Stomach smooth muscle (tissue), 2 donors: ENCODE measurements around the gene ANO9.

Source experiments
- H3K27ac ChIP-seq: one replicate; pipeline ENCODE4 v1.7.0; 2013; ENCODE audit warnings: mild to moderate bottlenecking, low read length, inconsistent platforms
- H3K27me3 ChIP-seq, 2 donors: one replicate each; pipeline ENCODE4 v1.7.0; 2013; ENCODE audit warnings: low read length in 2 of 2; ENCODE audit not compliant: insufficient read depth in 2 of 2, control insufficient read depth in 1 of 2
- H3K36me3 ChIP-seq, 2 donors: one replicate each; pipeline ENCODE4 v1.7.0; 2013; ENCODE audit warnings: low read length in 2 of 2; ENCODE audit not compliant: control insufficient read depth in 2 of 2, insufficient read depth in 2 of 2
- H3K4me1 ChIP-seq: one replicate; pipeline ENCODE4 v1.7.0; 2013; ENCODE audit warnings: low read length; ENCODE audit not compliant: control insufficient read depth, insufficient read depth
- H3K4me3 ChIP-seq, 2 donors: one replicate each; pipeline ENCODE4 v1.7.0; 2013; ENCODE audit warnings: low read length in 2 of 2
- H3K9ac ChIP-seq, 2 donors: one replicate each; pipeline ENCODE4 v1.7.0; 2013; ENCODE audit warnings: low read length in 2 of 2, mild to moderate bottlenecking in 1 of 2
- H3K9me3 ChIP-seq, 2 donors: one replicate each; pipeline ENCODE4 v1.7.0; 2013; ENCODE audit warnings: low read length in 2 of 2; ENCODE audit not compliant: control insufficient read depth in 2 of 2
- donor health status: healthy.
- donor health status: Pancreatic carcinoma.

The ANO9 gene

DNA sequence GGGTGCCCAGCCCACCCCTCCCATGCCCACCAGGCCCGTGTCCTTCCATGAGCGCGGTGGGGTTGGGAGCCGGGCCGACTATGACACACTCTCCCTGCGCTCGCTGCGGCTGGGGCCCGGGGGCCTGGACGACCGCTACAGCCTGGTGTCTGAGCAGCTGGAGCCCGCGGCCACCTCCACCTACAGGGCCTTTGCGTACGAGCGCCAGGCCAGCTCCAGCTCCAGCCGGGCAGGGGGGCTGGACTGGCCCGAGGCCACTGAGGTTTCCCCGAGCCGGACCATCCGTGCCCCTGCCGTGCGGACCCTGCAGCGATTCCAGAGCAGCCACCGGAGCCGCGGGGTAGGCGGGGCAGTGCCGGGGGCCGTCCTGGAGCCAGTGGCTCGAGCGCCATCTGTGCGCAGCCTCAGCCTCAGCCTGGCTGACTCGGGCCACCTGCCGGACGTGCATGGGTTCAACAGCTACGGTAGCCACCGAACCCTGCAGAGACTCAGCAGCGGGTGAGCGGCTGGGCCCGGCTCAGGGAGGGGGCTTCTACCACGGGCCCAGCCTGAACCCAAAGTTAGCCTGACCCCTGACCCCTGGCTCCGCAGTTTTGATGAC is 44.8 kb downstream of the ANO9 start:
- Histone ChIP-seq H3K9me3 (no peaks in the 10 kb centered on the region), H3K4me3 (peak overlapping the region in 1 of 2 donors; percentile 68), H3K27me3 (peaks cover 7 to 11% of the 10 kb centered on the region in 2 donors), H3K4me1 (peaks cover 15% of the 10 kb centered on the region), H3K36me3 (no peaks in the 10 kb centered on the region), H3K9ac (no peak overlapping the region), H3K27ac (no peak overlapping the region)

DNA sequence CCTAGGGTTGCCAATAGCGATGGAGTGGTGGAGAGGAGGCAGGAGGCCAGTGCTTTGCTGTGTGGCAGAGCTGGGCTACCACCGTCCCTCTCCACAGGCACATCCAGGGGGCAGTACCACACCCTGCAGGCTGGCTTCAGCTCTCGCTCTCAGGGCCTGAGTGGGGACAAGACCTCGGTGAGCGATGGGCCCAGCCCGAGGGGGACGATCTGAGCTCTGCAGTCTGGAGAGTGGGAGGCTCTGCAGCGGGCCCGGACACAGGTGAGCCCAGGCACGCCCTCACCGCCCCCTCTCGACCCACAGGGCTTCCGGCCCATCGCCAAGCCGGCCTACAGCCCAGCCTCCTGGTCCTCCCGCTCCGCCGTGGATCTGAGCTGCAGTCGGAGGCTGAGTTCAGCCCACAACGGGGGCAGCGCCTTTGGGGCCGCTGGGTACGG is 45.3 kb downstream of the ANO9 start:
- Histone ChIP-seq H3K9ac (no peak overlapping the region), H3K27me3 (peaks cover 7 to 11% of the 10 kb centered on the region in 2 donors), H3K36me3 (no peaks in the 10 kb centered on the region), H3K4me3 (peak overlapping the region in 1 of 2 donors; percentile 68), H3K27ac (no peak overlapping the region), H3K9me3 (no peaks in the 10 kb centered on the region), H3K4me1 (peaks cover 15% of the 10 kb centered on the region)

DNA sequence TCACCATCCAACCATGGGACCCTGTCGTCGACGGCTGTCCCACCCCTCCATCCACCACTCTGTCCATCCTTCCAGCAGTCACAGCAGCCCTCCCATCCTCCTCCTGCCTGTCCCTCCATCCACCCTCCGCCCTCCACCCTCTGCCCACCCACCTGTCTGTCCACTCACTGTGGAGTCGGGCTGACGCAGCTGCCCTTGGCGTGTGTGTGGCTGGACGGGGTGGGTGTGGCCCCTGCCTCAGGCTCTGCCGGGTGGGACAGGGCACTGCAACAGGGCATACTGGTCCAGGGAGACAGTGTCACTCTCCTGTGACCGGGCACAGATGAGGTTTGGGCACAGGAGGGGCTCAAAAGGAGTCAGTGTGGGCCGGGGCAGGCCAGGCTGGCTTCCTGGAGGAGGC is 45.9 kb downstream of the ANO9 start:
- Histone ChIP-seq H3K36me3 (no peaks in the 10 kb centered on the region), H3K9ac (no peak overlapping the region), H3K27ac (no peak overlapping the region), H3K27me3 (peaks cover 7 to 11% of the 10 kb centered on the region in 2 donors), H3K9me3 (no peaks in the 10 kb centered on the region), H3K4me1 (peaks cover 15% of the 10 kb centered on the region), H3K4me3 (no peak overlapping the region)

DNA sequence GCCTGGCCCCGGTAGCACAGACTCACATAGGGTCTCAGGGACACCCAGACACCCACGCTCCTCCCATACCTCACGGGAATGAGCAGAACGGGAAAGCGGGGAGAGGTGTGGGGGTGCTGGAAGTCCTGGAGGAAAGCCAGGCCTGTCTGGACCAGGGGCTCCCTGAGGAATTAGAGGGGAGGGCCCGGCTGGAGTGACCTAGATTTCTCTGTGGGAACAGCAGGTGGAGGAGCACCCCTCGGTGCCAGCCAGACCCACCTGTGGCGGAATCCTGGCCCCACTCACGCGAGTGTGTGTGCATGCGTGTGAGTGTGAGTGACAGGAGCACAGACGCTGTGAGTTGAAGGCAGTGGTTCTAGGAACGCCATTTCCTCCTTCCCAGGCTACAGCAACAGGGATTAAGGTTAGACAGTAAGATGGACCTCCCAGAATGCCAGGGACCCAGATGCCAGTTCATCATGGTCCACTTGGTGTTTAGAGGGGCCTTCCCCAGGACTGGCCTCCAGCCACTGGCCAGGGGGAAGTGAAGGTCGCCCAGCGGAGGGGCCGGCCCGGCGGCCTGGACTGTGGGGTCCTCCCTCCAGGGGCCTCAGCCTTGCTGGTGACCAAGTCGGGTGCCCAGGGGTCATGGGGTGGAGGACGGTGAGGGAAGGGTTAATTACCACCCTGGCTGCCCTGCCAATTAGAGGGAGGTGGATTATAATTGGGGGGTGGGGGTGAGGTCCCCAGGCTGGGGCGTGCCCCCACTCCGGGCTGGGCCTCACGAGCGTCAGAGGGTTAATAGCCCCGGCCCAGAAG is 46.8 kb downstream of the ANO9 start:
- Histone ChIP-seq H3K9me3 (no peaks in the 10 kb centered on the region), H3K27me3 (peaks cover 6 to 7% of the 10 kb centered on the region in 2 donors), H3K27ac (no peak overlapping the region), H3K36me3 (no peaks in the 10 kb centered on the region), H3K9ac (no peak overlapping the region), H3K4me1 (peaks cover 15% of the 10 kb centered on the region), H3K4me3 (no peak overlapping the region)

DNA sequence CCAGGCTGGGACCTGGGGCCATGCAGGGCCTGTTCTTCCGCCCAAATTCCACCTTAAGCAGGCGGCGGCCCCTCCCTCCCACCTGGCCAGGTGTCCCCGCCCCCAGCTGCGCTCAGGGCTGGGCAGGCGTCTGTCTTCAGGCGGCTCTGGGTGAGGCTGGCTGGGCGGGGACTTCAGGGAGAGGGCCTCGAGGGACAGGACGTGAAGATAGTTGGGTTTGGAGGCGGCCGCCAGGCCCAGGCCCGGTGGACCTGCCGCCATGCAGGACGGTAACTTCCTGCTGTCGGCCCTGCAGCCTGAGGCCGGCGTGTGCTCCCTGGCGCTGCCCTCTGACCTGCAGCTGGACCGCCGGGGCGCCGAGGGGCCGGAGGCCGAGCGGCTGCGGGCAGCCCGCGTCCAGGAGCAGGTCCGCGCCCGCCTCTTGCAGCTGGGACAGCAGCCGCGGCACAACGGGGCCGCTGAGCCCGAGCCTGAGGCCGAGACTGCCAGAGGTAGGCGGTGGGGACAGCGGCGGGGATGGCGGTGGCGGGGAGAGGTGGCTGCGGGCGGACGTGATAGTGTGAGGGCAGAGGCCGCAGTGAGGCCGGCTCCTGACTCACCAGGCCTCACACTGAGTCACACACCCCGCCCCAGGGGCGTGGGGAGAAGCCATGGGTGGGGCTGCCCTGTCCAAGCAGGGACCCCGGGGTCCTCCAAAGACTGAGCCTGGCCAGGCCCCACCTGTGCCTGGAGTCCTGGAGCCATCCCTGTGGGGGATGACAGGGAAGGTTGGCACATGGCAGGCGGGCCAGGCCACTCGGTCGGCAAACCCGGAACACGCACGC is 47.6 kb downstream of the ANO9 start, which contains the start of gene PKP3:
PKP3 (plus strand) TSS at position 176 of the 824 bp plus-strand sequence; CDS start at position 260, 84 bp downstream.
- Histone ChIP-seq H3K27ac (no peak within 1 kb of the TSS), H3K9ac (no peak within 1 kb of the TSS), H3K9me3 (no peaks in the 10 kb centered on the region), H3K36me3 (no peaks in the 10 kb centered on the region), H3K27me3 (peaks cover 0 to 3% of the 10 kb centered on the region in 2 donors), H3K4me1 (peaks cover 15% of the 10 kb centered on the region), H3K4me3 (no peak within 1 kb of the TSS)

DNA sequence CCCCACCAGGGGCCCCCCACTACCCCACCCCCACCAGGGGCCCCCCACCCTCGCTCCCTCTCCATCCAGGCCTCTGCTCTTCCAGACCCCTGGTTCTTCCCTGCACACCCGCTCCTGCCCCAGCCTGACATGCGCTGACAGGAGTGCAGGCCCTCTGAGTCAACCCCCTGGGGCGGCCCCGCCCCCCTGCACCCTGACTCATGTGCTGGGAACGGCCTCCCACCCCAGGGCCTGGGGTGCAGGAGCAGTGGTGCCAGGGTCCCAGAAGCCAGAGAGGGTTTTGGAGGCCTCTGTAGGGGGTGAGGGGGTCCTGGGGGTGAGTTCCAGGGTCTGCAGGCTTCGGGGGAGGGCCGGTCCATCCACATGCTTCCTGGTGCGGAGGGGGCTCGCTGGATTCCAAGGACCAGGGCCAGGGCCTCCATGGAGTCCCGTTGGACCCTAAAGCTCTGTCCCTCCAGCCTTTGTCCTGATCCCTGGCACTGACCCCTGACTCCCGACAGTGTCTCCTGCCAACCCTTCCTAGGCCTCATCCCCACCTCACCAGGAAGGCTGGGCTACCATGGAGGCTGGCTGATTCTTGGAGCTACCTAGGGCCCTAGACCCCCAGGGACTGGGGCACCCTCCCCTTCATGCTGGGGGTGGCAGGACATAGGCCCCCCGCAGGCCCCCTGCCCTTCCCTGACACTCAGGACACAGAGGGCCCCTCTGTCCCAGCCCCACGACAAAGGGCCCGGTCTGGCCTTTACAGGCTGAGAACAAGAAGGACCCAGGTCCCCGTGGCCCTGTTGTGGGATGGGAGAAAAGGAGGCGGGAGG is 48.4 kb downstream of the ANO9 start:
- H3K36me3 ChIP-seq, result no peaks in the 10 kb centered on the region
- H3K4me1 ChIP-seq, result peaks cover 15% of the 10 kb centered on the region
- H3K27me3 ChIP-seq, result no peaks in the 10 kb centered on the region
- H3K9me3 ChIP-seq, result no peaks in the 10 kb centered on the region
- H3K27ac ChIP-seq, result no peak overlapping the region
- no peak overlapping the region for H3K9ac ChIP-seq
- no peak overlapping the region for H3K4me3 ChIP-seq

DNA sequence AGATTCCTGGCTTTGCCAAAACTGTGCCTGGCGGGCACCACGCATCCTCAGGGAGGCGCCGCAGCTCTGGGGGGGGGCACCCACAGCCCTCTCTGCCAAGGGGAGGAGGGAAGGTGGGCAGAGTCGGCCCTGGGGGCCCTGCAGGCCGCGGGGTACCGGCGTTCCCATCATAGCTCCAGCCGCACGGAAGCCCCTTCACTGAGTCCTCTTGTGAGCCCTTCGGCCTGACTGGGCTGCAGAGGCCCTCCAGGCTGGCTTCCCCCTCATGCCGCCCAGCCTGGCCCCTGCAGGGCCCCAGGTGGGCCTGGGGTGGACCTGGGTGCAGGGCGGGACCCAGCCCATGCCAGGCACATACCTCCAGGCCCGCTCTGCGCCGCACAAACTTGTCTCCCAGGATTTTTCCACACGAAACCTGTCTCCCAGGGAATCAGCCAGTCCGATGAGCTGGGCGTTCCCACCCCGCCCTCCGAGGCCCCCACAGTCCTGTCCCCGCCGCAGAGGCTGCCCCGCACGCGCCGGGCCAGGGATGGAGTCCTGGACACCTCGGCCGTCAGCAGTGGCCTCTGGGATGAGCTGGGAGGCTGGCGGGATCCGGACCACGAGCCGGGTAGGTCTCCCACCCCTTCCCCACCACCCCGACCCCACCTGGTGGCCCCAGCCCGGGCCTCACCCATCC is 49.6 kb downstream of the ANO9 start:
- Histone ChIP-seq H3K27me3 (no peaks in the 10 kb centered on the region), H3K4me1 (peaks cover 11% of the 10 kb centered on the region), H3K27ac (no peak overlapping the region), H3K36me3 (no peaks in the 10 kb centered on the region), H3K9ac (no peak overlapping the region), H3K4me3 (no peak overlapping the region), H3K9me3 (no peaks in the 10 kb centered on the region)

DNA sequence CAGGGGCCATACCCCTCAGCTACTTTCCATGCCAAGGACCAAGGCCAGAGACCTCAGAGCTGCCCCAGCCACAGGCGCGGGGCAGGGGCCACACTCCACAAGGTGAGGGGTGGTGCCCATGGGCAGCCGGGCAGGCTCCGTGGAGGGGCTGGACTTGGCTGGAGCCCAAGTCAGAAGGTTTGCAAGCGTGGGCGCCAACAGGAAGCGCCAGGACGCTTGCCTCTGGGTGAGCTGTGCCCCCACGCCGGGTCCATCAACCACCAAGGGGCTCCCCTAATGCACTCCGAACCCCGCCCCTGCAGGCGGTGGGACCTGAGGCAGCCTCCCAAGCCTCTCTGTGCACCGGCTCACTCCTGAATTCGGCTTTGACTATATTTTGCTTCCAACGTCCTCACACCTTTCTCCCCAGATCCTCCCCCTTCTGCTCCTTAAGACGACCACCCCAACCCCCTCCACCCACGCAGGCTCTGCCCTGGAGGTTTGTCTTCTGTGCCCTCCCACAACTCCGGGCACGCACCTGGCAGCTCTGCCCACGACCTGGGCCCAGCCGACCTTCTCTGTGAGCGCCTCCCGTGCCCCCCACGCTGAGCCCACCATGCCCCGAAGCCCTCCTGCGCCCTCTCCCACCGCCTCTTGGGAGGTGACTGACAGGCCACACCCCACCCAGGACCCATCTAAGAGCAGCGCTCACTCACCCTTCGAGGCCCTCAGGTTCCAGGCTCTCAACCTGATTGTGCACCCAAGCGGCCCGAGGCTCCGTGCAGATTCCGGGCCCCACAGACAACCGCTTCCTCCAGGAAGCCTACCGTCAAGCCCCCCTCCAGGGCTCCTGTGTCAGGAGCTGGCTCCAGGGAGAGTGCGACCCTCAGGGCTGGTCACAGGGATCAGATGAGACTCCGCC is 50.4 kb downstream of the ANO9 start:
- Histone ChIP-seq H3K9ac (no peak overlapping the region), H3K4me1 (peaks cover 2% of the 10 kb centered on the region), H3K27me3 (no peaks in the 10 kb centered on the region), H3K4me3 (no peak overlapping the region), H3K27ac (no peak overlapping the region), H3K9me3 (peaks cover 0 to 4% of the 10 kb centered on the region in 2 donors), H3K36me3 (no peaks in the 10 kb centered on the region)

DNA sequence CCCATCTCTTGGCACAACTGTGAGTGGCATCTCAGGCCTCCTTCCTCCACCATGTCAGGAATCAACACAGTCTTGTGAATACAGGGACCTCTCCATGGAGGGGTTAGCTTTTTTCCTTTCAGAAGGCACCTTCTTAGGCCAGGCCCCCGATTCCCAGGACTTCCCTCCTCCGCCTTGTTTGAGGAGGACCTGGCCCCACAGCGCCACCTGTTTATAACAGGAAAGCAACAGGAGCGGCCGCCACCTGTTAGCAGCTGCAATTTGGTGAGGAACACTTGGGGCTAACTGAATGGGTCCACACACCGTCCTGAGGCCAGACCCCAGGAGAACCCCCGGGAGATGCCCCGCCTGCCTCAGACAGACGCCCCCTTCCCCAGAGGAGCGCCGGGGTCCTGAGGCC is 51.6 kb downstream of the ANO9 start:
- Histone ChIP-seq H3K27ac (no peak overlapping the region), H3K4me3 (no peak overlapping the region), H3K9me3 (peaks cover 0 to 4% of the 10 kb centered on the region in 2 donors), H3K4me1 (no peaks in the 10 kb centered on the region), H3K9ac (no peak overlapping the region), H3K27me3 (no peaks in the 10 kb centered on the region), H3K36me3 (no peaks in the 10 kb centered on the region)
